ENCODE data around the gene CFTR.

DNA sequence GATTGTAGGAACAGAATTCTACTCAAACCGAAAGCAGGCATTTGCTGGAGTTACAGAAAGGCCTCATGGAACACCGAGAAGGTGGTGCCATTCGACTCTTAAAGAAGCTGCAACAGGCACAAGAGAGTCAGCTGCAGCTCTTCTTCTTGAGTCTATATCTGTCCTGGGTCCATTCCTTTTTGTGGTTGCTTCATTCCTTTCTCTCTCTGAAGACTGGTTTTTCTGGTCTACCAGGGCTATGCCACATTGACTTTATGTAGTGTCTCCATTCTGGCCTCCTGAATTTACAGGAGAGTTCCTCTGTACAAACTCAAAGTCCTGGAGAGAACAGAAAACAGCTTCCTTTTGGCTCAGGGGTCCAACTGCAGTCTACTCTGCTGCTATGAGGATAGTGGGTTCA lies 132.8 kb downstream of the CFTR start:
- TF ChIP-seq POLR2AphosphoS5 (IDR thresholded peaks at IDR 0.05; ENCODE audit: low read depth, low read length) (no peak), CTCF (IDR thresholded peaks at IDR 0.05) (no peak)
